AG04450 (cell line): Measurements from ENCODE around the gene PNLIPRP1. TPM values are rescaled to one million over a fixed set of nuclear protein-coding genes. Genes with fewer than 3 reads are reported as not detected.

Source experiments
- CTCF ChIA-PET: fragments of 300-600, 350-600 bp; formaldehyde crosslinking; extraction: SDS; loops from one replicate; lab custom pipeline; 2022; ENCODE audit warnings: antibody characterized with exemption, inconsistent platforms; lab: Charles Lee
- POLR2A ChIA-PET: fragments of 350-600 bp; formaldehyde crosslinking; extraction: SDS; loops from one replicate; lab custom pipeline; 2021; ENCODE audit warnings: antibody characterized with exemption, inconsistent platforms; lab: Yijun Ruan, JAX
- DNase-seq: peaks from one replicate; pipeline ENCODE4 v3.0.0-alpha.2; 2011; ENCODE audit warnings: low read depth, low spot score
- H3K27ac ChIP-seq: one replicate; pipeline ENCODE4 v1.5.1; 2012; ENCODE audit warnings: low read depth, low read length, control low read depth
- H3K27me3 ChIP-seq: one replicate; pipeline ENCODE4 v1.6.0; 2012; ENCODE audit warnings: low read length; ENCODE audit not compliant: control insufficient read depth, insufficient read depth
- H3K4me3 ChIP-seq: 2 replicates; pipeline ENCODE4 v1.5.1; 2011; ENCODE audit warnings: mild to moderate bottlenecking, low read depth, low read length, control low read depth
- H3K9me3 ChIP-seq: 2 replicates; pipeline ENCODE4 v1.5.1; 2012; ENCODE audit warnings: low read length; ENCODE audit not compliant: control insufficient read depth, insufficient read depth
- polyA plus RNA-seq: library from polyadenylated mRNA; depleted of rRNA; stranded (reverse); fragments of >200 nt; gene quantifications from 2 replicates; pipeline ENCODE4 v1.2.3, GENCODE V29; 2011
- TF ChIP-seq, protein P1 (sequence below): IDR thresholded peaks from 2 replicates; pipeline ENCODE4 v1.5.1; 2011; ENCODE audit warnings: low read depth, low read length, control low read depth, inconsistent platforms

Gene PNLIPRP1
- polyA plus RNA-seq, 1 experiment: not detected

DNA sequence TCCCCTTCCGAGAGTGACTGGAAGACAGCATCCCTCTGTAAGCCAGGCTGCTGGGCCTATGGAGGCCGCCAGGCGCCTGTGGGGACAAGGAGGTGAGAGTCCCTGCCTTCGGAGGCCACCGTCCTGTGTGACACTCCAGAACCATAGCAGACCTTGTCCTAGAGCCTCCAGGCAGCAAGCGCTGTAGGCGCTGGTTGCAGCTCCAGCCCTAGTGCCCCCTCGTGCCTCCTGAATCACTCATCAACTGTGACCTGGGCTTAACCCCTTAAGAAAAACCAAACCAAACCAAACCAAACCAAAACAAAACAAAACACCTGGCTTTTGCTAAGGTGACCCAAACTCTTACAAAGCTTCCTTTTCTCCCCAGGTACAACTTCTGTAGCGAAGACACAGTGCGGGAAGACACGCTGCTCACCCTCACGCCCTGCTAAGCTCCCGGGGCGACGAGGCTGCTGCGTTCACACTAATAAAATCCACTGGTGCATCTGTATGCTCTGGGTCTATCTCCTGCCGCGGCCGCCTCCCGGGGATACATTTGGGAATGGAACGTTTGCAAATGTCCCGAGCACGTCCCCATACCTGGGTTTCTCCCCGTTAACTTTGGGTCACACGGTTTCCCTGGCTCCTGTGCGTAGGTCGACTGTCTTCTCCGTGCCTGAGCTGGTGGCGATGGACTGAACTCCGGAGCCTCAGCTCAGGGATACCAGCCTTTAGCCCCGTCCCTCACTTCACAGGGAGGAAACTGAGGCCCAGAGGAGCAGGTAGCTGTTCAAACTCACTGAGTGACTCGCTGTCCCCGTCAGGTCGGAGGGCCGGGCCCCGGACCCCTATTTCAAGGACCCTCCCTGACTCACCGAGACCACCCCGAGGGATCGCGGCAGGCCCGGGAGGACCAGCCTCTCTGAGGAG lies 18.2 kb downstream of the PNLIPRP1 start:
- Histone ChIP-seq H3K27ac (no peak overlapping the region), H3K9me3 (peaks cover 11% of the 10 kb centered on the region; the same call in 1 of the 2 replicates), H3K27me3 (peaks cover 10% of the 10 kb centered on the region), H3K4me3 (no peak overlapping the region)
- ChIA-PET CTCF (interaction anchor here (1.1 kb wide), 1 partner anchor 179 kb away, joined by 3 read pairs; no protein-coding TSS in a partner anchor), POLR2A (no interaction called here)
- TF ChIP-seq, protein P1, sequence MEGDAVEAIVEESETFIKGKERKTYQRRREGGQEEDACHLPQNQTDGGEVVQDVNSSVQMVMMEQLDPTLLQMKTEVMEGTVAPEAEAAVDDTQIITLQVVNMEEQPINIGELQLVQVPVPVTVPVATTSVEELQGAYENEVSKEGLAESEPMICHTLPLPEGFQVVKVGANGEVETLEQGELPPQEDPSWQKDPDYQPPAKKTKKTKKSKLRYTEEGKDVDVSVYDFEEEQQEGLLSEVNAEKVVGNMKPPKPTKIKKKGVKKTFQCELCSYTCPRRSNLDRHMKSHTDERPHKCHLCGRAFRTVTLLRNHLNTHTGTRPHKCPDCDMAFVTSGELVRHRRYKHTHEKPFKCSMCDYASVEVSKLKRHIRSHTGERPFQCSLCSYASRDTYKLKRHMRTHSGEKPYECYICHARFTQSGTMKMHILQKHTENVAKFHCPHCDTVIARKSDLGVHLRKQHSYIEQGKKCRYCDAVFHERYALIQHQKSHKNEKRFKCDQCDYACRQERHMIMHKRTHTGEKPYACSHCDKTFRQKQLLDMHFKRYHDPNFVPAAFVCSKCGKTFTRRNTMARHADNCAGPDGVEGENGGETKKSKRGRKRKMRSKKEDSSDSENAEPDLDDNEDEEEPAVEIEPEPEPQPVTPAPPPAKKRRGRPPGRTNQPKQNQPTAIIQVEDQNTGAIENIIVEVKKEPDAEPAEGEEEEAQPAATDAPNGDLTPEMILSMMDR: no peak
- DNase-seq: no peak

DNA sequence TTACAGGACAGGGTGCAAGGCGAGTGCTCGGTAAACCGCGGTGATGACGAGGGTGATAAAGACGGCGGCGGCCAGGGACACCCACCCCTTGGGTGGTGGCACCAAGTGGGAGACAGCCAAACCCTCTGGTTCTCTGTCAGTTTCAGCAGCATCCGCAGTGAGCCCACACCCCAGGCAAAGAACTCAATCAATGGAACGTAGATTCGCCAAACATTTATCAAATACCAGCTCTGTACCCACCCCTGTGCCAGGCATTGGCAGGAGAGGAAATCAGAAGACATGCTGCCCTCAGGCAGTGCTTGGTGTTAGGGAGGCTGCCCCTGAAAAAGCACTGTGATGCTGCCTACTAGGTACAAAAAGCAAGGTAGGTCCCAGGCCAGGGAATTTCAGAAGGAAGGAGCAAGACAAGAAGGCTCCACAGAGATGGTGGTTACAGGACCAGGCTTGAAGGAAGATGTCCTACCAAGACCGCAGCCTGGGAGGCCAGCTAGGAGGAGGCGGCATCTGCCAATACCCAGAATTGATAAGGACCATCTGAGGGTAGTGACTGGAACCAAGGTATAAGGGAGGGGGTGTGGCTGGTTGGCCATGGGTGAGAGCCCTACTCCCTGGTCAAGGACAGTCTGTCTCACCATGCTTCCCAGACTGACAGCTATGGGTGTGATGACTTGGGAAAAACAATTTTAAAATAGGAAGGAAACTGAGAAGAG lies 19.8 kb downstream of the PNLIPRP1 start:
- POLR2A ChIA-PET: no interaction called here
- Histone ChIP-seq H3K27ac (no peak overlapping the region), H3K9me3 (peaks cover 11% of the 10 kb centered on the region; the same call in 1 of the 2 replicates), H3K27me3 (peaks cover 10% of the 10 kb centered on the region), H3K4me3 (no peak overlapping the region)
- CTCF ChIA-PET: no interaction called here
- TF ChIP-seq, protein P1: no peak
- no peak for DNase-seq

DNA sequence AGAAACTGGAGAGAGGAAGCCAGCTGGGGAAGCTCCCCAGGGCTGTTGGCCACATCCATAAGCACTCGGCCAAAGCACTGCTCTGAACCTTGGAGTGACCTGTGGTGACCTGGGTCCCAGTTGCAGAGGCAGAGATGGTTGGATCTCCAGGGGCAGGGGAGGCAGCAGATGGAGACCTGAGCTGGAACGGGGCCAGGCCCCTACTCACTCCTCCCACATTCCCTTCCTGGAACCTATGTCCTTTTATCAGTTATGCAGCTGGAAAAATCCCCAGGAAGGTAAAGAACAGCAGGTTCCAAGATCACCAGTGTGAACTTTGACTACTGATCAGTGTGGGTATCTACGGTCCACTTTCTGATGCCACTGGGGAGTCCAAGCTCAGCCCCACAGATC lies 20.4 kb downstream of the PNLIPRP1 start:
- ChIA-PET POLR2A (no interaction called here), CTCF (no interaction called here)
- TF ChIP-seq, protein P1: no peak
- Histone ChIP-seq H3K27ac (no peak overlapping the region), H3K4me3 (no peak overlapping the region), H3K27me3 (peaks cover 8% of the 10 kb centered on the region), H3K9me3 (peaks cover 11% of the 10 kb centered on the region; the same call in 1 of the 2 replicates)
- no peak for DNase-seq

DNA sequence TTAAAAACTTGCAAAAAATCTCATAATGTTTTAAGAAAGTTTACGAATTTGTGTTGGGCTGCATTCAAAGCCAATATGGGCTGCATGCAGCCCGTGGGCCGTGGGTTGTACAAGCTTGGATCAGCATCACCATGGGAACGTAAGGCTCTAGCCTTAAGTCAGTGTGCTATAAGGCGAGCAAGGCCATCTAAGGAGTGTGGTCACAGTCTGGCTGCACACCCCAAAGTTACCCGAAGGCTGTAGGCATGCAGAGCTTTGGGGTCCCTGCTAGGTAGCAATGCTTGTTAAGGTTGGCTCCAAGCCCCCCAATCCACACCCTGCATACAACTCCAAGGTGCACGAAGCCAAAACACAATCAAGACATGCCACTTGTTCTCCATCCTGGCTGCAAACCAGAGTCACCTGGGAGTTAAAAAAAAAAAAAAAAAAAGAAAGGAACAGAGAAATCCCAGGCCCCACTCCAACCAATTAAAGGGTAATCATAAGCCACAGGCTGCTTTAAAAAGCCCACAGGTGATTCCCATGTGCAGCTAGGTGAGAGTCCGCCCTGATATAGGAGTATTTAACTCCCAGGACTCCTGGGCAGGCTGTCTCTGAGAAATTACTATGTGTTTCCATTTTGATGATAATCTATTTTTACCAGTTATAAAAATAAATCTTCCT lies 21.5 kb downstream of the PNLIPRP1 start:
- DNase-seq: no peak
- no peak overlapping the region for H3K4me3 ChIP-seq
- CTCF ChIA-PET: no interaction called here

More for the DNA sequence above, 21.5 kb downstream of the PNLIPRP1 start:
- POLR2A ChIA-PET: no interaction called here
- TF ChIP-seq, protein P1: no peak
- Histone ChIP-seq H3K27ac (no peak overlapping the region), H3K27me3 (peaks cover 5% of the 10 kb centered on the region), H3K9me3 (peaks cover 11% of the 10 kb centered on the region; the same call in 1 of the 2 replicates)
